Stimulated activated naive CD4-positive, alpha-beta T cell (primary cell): ENCODE data around the gene LY6G6F.
A peak's percentile ranks its signal among the peaks of the same experiment; 100 is the strongest.

Source experiments
- DNase-seq, 6 experiments: peaks; one replicate each; lab custom pipeline; 2025; lab: John Stamatoyannopoulos, UW

LY6G6F gene

DNA sequence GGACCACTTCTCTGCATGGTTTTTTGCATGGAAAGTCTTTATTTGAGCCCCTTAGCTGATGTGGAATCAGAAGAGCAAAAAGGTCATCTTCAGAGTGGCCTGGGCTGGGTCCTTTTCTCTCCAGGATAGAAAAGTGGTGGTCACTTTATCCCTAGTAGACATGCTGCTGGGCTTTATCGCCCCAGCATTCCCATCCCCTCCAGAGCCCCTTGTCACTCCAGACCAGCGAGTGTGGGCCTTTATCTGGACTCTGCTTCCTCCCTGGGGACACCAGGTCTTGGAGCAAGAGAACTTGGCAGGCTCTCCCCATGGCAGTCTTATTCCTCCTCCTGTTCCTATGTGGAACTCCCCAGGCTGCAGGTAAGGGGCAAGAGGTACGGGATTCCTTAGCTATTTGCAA, at the start of gene LY6G6F:
TSS of gene LY6G6F (plus strand) at position 268 of the 400 bp plus-strand sequence. CDS start at position 309, 41 bp downstream.
- no peak for DNase-seq

- DNase-seq, result peak in 2 of 6 experiments; percentile 6 to 9
These were observed 49.1 kb upstream of the LY6G6F start for GRCh38 chr6:31657406-31658157.

DNA sequence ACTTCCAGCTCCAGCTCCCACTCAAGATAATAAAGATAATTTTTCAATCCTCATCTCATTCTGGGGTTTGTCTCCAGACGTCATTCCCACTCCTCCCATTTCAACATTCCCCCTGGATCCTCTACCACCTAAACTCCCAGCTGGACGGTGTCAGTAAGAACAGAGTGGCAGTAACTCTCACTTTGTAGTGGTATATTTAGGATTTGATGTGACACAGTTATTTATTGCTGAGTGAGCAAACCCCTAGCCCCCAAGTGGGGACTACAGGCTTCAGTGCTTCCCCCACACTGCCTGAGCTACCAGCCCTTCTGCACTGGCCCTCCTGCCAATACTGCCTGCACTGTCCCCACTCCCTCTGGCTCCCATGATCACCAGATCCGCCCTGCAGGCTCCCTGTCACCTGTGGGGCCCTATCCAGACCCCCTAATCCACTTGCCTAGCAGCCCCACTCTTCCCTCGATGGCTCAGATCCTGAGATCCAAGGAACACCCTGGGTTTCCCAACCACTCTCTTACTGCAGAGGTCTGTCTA, 48.4 kb upstream of the LY6G6F start:
- no peak for DNase-seq

DNA sequence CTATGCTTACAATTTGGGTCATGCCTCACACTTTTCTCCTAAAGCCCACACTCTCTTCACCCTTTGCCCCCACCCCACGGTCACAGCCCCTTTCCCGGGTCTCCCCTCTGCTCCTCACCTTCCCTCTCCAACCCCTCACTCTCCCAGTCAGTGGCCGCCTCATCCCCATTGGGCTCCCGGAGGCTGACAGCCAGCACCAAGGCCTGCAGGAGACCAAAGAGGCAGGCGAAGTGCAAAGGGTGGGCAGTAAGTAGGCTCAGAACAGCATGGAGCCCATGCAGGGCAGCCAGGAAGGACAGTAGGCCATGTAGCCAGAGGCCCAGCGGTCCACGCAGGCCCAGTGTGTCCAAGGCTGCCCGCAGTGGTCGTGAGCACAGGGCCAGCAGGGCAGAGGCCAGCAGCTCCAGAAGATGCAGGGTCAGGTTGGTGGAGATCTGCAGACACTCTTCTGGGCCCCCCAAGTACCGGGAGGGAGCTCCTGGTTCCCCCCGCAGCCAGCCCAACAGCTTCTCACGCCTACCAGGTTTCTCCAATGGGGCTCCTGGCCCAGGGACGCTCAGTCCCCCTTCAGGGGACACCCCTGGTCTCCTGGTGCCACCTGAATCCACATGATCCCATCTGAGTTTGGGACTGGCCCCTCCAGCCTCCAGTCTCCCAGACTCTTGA, 47.5 kb upstream of the LY6G6F start:
- no peak for DNase-seq

DNA sequence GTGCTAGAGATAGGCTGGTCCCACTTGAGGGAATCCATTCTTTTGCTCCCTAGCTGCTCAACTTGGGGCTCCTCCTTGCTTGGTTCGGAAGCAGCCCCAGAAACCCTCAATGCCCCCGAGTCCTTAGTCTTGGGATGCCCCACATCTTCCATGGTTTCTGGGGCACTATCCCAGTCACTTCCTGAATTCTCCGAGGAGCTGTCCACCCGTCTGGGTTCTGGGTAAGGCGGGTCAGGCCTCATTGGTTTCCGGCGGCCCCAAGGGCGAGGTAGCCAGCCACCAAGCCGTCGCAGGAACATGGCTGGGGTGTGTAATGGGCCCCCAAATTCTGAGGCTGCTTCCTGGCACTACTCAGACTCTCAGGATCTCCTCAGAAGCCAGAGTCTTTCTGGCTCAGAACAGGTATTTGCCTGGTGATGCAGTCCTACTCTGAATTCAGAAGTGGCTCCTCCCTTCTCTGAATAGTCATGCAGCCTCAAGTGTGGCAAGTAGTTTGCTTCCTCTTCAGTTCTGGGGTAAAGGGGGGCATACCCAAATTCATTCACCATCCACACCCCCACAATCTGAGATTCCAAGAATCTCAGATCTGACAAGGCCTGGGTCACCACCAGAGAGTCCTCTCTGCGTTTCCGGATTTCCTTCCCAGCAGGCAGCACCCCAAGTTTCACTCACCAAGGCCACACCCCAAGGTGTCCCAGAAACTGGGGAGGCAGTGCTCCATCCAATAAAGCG, 46.9 kb upstream of the LY6G6F start:
- DNase-seq, result peak in 3 of 6 experiments; percentile 35 to 37 (median 37)

DNA sequence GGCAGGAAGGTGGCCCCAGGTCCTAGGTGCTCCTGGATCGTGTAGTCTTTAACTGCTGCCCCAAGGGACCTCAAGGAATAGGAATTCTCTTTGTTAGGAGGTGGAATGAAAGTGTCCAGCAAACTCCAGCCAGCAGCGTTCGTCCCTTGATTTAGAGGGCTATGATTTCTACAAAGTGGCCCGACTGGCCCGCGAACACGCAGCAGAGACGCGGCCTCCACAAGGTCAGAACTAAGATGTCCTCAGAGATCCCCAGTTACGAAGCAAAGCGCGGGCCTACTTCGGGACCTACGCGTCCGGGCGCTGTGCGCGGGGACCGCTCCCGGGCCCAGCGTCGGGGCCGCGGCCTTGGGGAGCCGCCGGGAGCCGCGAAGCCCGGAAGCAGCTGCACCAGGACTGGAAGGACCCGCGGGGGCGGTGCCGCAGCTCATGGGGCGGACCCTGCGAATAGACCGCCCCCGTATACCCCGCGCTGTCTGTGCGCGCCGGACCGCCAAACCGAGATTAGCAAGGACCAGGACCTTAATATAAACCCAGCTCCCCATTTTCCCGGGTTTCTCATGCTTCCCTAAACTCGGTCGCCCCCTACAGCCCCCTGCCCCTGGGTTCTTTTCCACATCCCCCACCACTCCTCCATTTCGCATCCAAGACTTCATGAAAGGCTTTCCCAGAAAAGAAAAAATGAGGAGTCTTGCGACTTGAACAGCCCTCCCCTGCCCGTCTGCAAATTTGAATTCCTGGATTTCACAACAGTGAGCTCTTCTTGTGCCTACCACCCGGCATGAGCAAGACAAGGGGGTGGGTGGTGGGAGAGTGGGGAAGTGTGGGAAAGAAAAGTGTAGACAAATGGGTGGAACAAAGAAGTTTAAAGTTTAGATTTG, 46.0 kb upstream of the LY6G6F start, which contains the start of gene C6orf47:
TSS of gene C6orf47 (minus strand) at position 398 of the 881 bp plus-strand sequence. CDS start 831 bp downstream, outside the sequence.
- peak; percentile 25 to 70 (median 61) for DNase-seq

GRCh38 chr6:31661262-31662123, 45.2 kb upstream of the LY6G6F start:
- DNase-seq, result no peak

DNA sequence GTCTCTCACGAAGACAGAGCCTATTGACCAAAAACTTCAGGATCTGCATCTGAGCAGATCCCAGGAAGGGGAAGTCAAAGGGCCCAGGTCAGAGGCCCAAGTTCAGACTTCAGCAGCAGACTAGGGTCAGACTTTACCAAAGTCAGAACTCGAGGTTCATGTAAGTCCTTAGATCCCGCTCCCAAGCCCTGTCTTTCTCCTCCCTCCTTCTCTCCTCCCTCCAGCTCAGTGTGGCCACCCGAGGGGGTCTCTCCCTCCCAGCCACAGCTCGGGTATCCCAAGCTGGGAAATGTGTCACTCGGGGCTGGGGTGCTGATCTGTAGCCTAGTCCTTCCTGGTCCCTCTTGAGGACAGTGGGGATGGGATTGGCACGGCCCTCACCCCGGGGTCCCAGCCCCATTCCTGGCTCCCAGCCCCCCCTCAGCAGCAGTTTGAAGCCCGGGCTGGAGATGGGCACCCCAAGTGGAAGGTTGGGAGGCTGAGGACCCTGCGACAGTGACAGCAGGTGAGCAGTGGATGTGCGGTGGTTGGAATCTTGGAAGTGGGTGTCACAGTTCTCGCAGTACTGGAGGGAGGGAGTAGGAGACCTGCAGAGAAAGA, 44.4 kb upstream of the LY6G6F start:
- no peak for DNase-seq

DNA sequence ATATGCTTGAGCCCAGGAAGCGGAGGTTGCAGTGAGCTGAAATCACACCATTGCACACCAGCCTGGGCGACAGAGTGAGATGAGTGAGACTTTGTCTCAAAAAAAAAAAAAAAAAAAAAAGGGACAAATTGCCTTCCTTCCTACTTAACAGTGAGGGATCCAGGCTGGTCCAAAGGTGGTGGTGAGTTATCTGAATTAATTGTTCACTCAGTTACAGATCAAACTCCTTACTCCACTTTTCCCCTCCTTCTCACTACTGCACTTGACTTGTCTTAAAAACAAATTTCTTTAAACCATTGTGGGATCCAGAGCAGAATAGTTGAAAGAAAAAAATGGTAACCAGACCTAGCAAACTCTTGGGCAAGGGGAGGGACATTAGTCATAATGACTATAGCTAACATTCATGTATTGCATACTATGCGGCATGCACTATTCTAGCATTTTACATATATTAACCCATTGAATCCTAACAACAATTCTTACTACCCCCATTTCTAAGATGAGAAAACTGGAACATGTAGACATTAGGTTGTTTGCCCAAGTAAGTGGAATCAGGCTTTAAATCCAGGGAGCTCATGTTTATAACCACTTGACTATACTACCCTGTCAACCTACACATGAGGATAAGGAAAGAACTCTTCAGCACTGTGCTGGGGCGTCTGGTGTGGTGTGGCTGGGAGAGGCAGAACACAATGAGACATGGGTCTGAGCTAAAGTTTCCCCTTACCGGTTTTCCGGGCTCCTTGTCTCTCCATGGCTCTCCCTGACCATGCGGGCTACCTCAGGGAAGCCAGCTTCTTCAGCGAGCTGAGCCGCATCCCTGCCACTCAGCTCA, 43.3 kb upstream of the LY6G6F start:
- DNase-seq, result no peak

DNA sequence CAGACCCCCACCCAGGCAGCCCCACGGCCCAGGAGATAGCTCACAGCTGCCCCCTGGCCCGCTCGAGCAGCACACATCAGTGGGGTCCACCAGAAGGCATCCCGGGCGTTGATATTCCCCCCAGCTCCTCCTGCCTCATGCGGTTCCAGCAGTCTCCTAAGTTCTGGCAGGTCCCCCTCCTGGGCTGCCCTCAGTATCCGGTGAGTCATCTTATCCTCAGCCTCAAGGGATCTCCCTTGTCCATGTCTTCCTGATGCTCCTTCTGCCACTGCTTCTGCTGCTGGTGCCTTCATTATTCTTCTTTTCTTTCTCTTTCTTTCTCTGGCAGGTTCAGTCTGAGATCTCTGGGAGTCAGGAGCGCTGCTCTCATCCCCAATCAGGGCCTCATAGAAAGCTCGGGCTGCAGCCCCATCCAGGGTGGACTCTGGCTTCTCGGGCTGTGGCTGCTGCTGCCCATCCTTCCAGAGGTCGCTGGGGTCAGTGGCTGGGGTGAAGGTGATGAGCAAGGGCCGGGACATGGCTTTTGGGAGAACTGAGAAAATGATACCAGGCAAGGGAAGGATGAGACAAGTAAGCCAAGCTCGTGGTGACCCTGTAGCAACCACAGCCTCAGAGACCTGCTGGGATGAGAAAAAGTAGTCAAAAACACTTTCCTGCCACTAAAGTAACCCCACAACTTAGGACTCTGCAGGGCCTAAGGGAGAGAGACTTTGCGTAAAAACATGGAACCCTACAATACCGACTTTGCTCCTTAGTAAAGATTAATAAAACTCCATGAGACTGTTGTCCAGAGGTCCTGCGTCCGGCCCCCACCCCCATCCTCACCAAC, 42.5 kb upstream of the LY6G6F start:
- DNase-seq, result no peak

DNA sequence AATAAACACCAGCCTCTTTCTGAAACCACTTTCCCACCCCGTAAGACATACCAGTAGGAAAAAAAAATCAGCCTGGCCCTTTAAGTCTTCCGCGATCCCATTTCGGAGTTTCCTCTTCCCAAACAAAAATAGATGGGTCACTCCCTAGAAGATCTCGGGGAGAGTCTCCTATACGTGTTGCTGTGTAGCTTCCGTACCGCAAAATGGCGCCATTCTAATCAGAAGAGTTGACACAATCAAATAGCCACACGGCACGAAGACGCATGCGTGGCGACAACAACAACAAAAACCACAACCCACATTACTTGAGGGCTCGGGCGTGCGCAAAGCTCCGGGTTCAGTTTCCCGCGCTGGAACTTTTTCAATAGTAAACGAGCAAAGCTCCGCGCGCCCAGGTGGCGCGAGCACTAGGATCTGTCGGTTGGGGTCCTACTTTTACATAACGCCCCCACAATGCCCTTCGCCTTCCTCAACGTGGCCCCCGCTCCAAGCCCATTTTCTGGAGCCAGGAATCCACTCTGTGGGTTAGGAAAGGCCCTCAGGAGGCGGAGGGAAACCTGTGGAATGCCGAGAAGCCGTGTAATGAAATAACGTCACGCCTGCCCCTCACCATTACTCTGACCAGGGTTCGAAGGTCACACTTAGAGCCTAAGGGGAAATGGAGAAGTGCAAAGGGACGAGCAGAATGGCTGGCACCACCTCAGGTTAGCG, 41.7 kb upstream of the LY6G6F start, which contains the start of gene GPANK1:
TSS of gene GPANK1 (minus strand) at position 208 of the 711 bp plus-strand sequence. CDS start 519 bp downstream, outside the sequence.
- peak; percentile 81 to 92 (median 86) for DNase-seq

GRCh38 chr6:31665501-31666336, 40.9 kb upstream of the LY6G6F start, which contains the start of gene CSNK2B:
Gene CSNK2B (plus strand): TSS chr6:31666080. CDS start chr6:31666832, 752 bp downstream.
- DNase-seq, result peak; percentile 92 to 98 (median 97)

DNA sequence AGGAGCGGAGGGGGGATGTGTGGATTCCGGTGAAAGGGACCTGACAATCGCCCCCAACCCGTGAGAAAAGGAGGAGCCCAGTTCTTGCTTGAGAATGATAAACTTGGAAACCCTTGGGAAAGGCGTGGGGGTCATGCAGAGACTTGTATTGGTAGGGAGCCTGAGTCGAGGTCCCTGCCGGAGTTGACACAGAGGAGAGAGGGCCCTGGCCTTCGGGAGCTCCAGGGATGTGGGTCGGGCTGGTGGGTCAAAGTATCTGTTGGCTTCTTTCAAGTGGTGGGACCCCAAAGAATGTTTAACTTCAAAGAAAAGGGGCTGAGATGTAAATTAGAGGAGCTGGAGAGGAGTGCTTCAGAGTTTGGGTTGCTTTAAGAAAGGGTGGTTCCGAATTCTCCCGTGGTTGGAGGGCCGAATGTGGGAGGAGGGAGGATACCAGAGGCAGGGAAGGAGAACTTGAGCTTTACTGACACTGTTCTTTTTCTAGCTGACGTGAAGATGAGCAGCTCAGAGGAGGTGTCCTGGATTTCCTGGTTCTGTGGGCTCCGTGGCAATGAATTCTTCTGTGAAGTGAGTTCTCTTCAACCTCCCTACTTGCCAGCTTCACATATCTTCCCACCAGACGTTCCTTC, 40.2 kb upstream of the LY6G6F start:
- DNase-seq, result no peak

- no peak for DNase-seq
These were observed 37.0 kb upstream of the LY6G6F start, which contains the start of gene LY6G5B for GRCh38 chr6:31669676-31670075. Gene LY6G5B (plus strand): TSS chr6:31669976. CDS start chr6:31670951, 975 bp downstream.

- DNase-seq, result no peak
These were observed 30.3 kb upstream of the LY6G6F start for GRCh38 chr6:31676322-31676903.
